HCT116 (cell line): ENCODE data around the gene CAPZA3. TPM values are rescaled to one million over a fixed set of nuclear protein-coding genes. Genes with fewer than 3 reads are reported as not detected.

Source experiments
- ATAC-seq: fragments of 200-7000 bp; cut with Tn5 transposase; 2 replicates; pipeline ENCODE4 v1.9.1; 2020; ENCODE audit warnings: mild to moderate bottlenecking, moderate library complexity
- BruUV-seq: library from RNA; stranded (reverse); fragments of 400-500 nt; replicated peaks from 2 replicates; lab custom pipeline; 2021; lab: Mats Ljungman, UMichigan
- CTCF ChIA-PET: fragments of 300-600 bp; sonication (Branson Sonifier 250); formaldehyde crosslinking; loops from one replicate; lab custom pipeline; 2021; ENCODE audit warnings: antibody characterized with exemption; lab: Charles Lee
- POLR2A ChIA-PET: fragments of 300-600, 350-600 bp; sonication (Branson Sonifier 250); formaldehyde crosslinking; loops from one replicate; lab custom pipeline; 2021; ENCODE audit warnings: antibody characterized with exemption; lab: Charles Lee
- RAD21 ChIA-PET, 2 experiments: fragments of 300-600 bp; sonication (Branson Sonifier 250); formaldehyde crosslinking; loops; one replicate each; lab custom pipeline; 2023; ENCODE audit warnings: low total read pairs in 2 of 2; ENCODE audit not compliant: uncharacterized antibody in 2 of 2, unreplicated experiment in 2 of 2, low non-redundant PET in 1 of 2; lab: Charles Lee
- DNase-seq: peaks from one replicate; pipeline ENCODE4 v3.0.0-alpha.2; 2010; ENCODE audit warnings: low read depth, low spot score
- H2AFZ ChIP-seq: fragments of 200-600 bp; shearing (Covaris generic), sonication (generic); 2 replicates; pipeline ENCODE4 v1.6.1; 2017; ENCODE audit warnings: low read depth, mixed run types, mixed read lengths, antibody characterized with exemption, low read length; ENCODE audit not compliant: poor library complexity, severe bottlenecking
- H3K27ac ChIP-seq: 2 replicates; pipeline ENCODE4 v1.5.1; 2012; ENCODE audit warnings: low read depth, low read length
- H3K27me3 ChIP-seq: fragments of 200-600 bp; sonication (generic); 2 replicates; pipeline ENCODE4 v1.6.1; 2016; ENCODE audit warnings: mixed run types, low read length, mixed read lengths; ENCODE audit not compliant: insufficient read depth
- H3K36me3 ChIP-seq, 2 experiments: fragments of 200-500 bp in 1 of 2; fragments of 200-600 bp in 1 of 2; sonication (Bioruptor generic) in 1 of 2; sonication (generic) in 1 of 2; 2 replicates each; pipeline versions ENCODE4 v1.5.1 to v1.6.1; 2014 to 2016; ENCODE audit warnings: low read length in 2 of 2, inconsistent platforms in 1 of 2, mixed read lengths in 1 of 2, mixed run types in 1 of 2; ENCODE audit not compliant: insufficient read depth in 2 of 2, control insufficient read depth in 1 of 2
- H3K4me1 ChIP-seq, 2 experiments: fragments of 200-600 bp in 1 of 2; sonication (generic) in 1 of 2; 2 replicates each; pipeline versions ENCODE4 v1.5.1 to v1.6.1; 2012 to 2017; ENCODE audit warnings: low read length in 2 of 2, inconsistent platforms in 1 of 2, mild to moderate bottlenecking in 1 of 2, mixed read lengths in 1 of 2, mixed run types in 1 of 2, moderate library complexity in 1 of 2; ENCODE audit not compliant: insufficient read depth in 2 of 2, control insufficient read depth in 1 of 2
- H3K4me2 ChIP-seq: fragments of 200-600 bp; sonication (generic); 2 replicates; pipeline ENCODE4 v1.6.1; 2017; ENCODE audit warnings: mixed run types, low read length, mixed read lengths
- H3K4me3 ChIP-seq, 2 experiments: fragments of 200-600 bp in 1 of 2; sonication (generic) in 1 of 2; replicated peaks in 1 of 2; 2 replicates each; pipeline ENCODE4 v1.5.1; 2011 to 2016; ENCODE audit warnings: low read length in 2 of 2, control low read depth in 1 of 2, low read depth in 1 of 2, mild to moderate bottlenecking in 1 of 2, mixed read lengths in 1 of 2, mixed run types in 1 of 2
- H3K79me2 ChIP-seq: fragments of 200-600 bp; sonication (generic); 2 replicates; pipeline ENCODE4 v1.6.1; 2017; ENCODE audit warnings: mild to moderate bottlenecking, mixed run types, low read length, moderate library complexity, mixed read lengths; ENCODE audit not compliant: insufficient read depth
- H3K9ac ChIP-seq: fragments of 200-600 bp; sonication (generic); 2 replicates; pipeline ENCODE4 v1.6.1; 2016; ENCODE audit warnings: low read length, mixed read lengths
- H3K9me2 ChIP-seq: fragments of 200-600 bp; sonication (generic), shearing (Covaris generic); 2 replicates; pipeline ENCODE4 v1.6.1; 2017; ENCODE audit warnings: mixed run types, mild to moderate bottlenecking, moderate library complexity; ENCODE audit not compliant: insufficient read depth
- H3K9me3 ChIP-seq, 2 experiments: fragments of 200-500 bp in 1 of 2; fragments of 200-600 bp in 1 of 2; sonication (Bioruptor generic) in 1 of 2; sonication (generic) in 1 of 2; 2 replicates each; pipeline ENCODE4 v1.6.1; 2014 to 2017; ENCODE audit warnings: low read length in 2 of 2, mixed read lengths in 2 of 2, inconsistent platforms in 1 of 2, low read depth in 1 of 2, mild to moderate bottlenecking in 1 of 2, mixed run types in 1 of 2, moderate library complexity in 1 of 2; ENCODE audit not compliant: control insufficient read depth in 1 of 2, insufficient read depth in 1 of 2
- H4K20me1 ChIP-seq: fragments of 200-600 bp; sonication (generic), shearing (Covaris generic); 2 replicates; pipeline ENCODE4 v1.6.1; 2017; ENCODE audit warnings: mixed run types, mild to moderate bottlenecking, moderate library complexity; ENCODE audit not compliant: insufficient read depth
- CBX3 ChIP-seq: IDR thresholded peaks from 2 replicates; pipeline ENCODE4 v1.6.1; 2012; ENCODE audit warnings: low read depth
- EGR1 ChIP-seq: IDR thresholded peaks from 2 replicates; pipeline ENCODE4 v1.6.1; 2012; ENCODE audit warnings: low read depth
- ELF1 ChIP-seq: IDR thresholded peaks from 2 replicates; pipeline ENCODE4 v1.6.1; 2012; ENCODE audit warnings: low read depth, borderline replicate concordance
- EZH2phosphoT487 ChIP-seq: fragments of 200-600 bp; IDR thresholded peaks from 2 replicates; pipeline ENCODE4 v1.6.1; 2018; ENCODE audit warnings: antibody characterized with exemption, borderline replicate concordance
- FOSL1 ChIP-seq: IDR thresholded peaks from 2 replicates; pipeline ENCODE4 v1.6.1; 2012; ENCODE audit warnings: low read depth
- JUND ChIP-seq: IDR thresholded peaks from 2 replicates; pipeline ENCODE4 v1.6.1; 2012
- POLR2AphosphoS5 ChIP-seq: IDR thresholded peaks from 2 replicates; pipeline ENCODE4 v1.6.1; 2011; ENCODE audit warnings: mild to moderate bottlenecking, low read depth, low read length, moderate library complexity
- RAD21 ChIP-seq: IDR thresholded peaks from 2 replicates; pipeline ENCODE4 v1.6.1; 2012; ENCODE audit warnings: low read depth, mild to moderate bottlenecking
- SIN3A ChIP-seq: IDR thresholded peaks from 2 replicates; pipeline ENCODE4 v1.6.1; 2012; ENCODE audit warnings: low read depth
- YY1 ChIP-seq: IDR thresholded peaks from 2 replicates; pipeline ENCODE4 v1.6.1; 2011; ENCODE audit warnings: low read length, low read depth, moderate library complexity, mild to moderate bottlenecking; ENCODE audit not compliant: insufficient replicate concordance; ENCODE audit errors: extremely low read depth
- intact Hi-C: fragments of 100-400 bp; cut with micrococcal nuclease; formaldehyde crosslinking; loops from 2 replicates; pipeline ENCODE4 v1.10.0; 2022
- total RNA-seq: library from RNA; stranded (reverse); gene quantifications from one replicate; pipeline ENCODE4 v1.2.1, GENCODE V29; 2021; ENCODE audit not compliant: unreplicated experiment
- TF ChIP-seq, protein P1 (sequence below), 3 experiments: fragments of 200-600 bp in 1 of 3; sonication (generic) in 1 of 3; IDR thresholded peaks in 2 of 3; conservative IDR thresholded peaks in 1 of 3; 2 replicates each; pipeline ENCODE4 v1.5.1; 2012 to 2017; ENCODE audit warnings: low read depth in 2 of 3, low read length in 2 of 3, antibody characterized with exemption in 1 of 3, borderline replicate concordance in 1 of 3, control low read depth in 1 of 3, mild to moderate bottlenecking in 1 of 3, mixed read lengths in 1 of 3, mixed run types in 1 of 3, moderate library complexity in 1 of 3; ENCODE audit not compliant: insufficient read depth in 1 of 3
- TF ChIP-seq, protein P2 (sequence below): IDR thresholded peaks from 2 replicates; pipeline ENCODE4 v1.6.1; 2012
- TF ChIP-seq, protein P3 (sequence below): IDR thresholded peaks from 2 replicates; pipeline ENCODE4 v1.6.1; 2011; ENCODE audit warnings: mild to moderate bottlenecking, low read length, moderate library complexity; ENCODE audit not compliant: insufficient replicate concordance; ENCODE audit errors: extremely low read depth
- TF ChIP-seq, protein P4 (sequence below): IDR thresholded peaks from 2 replicates; pipeline ENCODE4 v1.6.1; 2012

Gene CAPZA3
- total RNA-seq, 1 experiment from 2014 or later, result not detected

DNA sequence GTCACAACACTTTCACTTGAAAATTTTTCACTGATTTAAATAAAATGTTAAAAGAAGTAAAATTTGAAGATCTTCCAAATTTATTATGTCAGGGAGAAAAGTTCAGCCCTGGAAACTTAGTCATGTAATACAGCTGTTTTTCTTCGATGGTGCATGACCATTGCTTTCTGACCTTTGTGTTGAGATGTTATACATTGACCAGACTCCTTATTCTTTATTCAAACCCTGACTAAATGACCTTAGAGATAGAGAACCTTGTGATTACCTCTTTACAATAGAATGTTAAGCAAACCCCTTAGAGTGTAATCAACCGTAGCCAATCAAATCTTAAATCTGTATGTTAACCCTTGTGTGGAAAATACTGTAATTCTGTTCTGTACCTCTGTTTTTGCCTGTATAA is 34.6 kb upstream of the CAPZA3 start:
- ATAC-seq, result no peak
- Histone ChIP-seq H3K27ac (no peak overlapping the region), H3K4me1 (peaks cover 0 to 8% of the 10 kb centered on the region in 2 experiments; a peak in 2 of 4 replicates), H3K27me3 (no peaks in the 10 kb centered on the region), H3K4me2 (no peak overlapping the region), H3K79me2 (no peaks in the 10 kb centered on the region), H3K36me3 (no peaks in the 10 kb centered on the region), H3K9ac (no peak overlapping the region), H2AFZ (no peak overlapping the region), H3K9me3 (no peaks in the 10 kb centered on the region), H3K4me3 (no peak overlapping the region), H4K20me1 (no peaks in the 10 kb centered on the region), H3K9me2 (no peaks in the 10 kb centered on the region)
- TF ChIP-seq RAD21, result no peak
- TF ChIP-seq CBX3, result no peak
- TF ChIP-seq, protein P1, sequence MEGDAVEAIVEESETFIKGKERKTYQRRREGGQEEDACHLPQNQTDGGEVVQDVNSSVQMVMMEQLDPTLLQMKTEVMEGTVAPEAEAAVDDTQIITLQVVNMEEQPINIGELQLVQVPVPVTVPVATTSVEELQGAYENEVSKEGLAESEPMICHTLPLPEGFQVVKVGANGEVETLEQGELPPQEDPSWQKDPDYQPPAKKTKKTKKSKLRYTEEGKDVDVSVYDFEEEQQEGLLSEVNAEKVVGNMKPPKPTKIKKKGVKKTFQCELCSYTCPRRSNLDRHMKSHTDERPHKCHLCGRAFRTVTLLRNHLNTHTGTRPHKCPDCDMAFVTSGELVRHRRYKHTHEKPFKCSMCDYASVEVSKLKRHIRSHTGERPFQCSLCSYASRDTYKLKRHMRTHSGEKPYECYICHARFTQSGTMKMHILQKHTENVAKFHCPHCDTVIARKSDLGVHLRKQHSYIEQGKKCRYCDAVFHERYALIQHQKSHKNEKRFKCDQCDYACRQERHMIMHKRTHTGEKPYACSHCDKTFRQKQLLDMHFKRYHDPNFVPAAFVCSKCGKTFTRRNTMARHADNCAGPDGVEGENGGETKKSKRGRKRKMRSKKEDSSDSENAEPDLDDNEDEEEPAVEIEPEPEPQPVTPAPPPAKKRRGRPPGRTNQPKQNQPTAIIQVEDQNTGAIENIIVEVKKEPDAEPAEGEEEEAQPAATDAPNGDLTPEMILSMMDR (IDR thresholded peaks at IDR 0.05 in 2 of 3, conservative IDR thresholded peaks at IDR 0.05 in 1 of 3; ENCODE audit: borderline replicate concordance in 1 of 3, insufficient read depth in 1 of 3, low read depth in 2 of 3, low read length in 2 of 3), result no peak
- TF ChIP-seq EGR1, result no peak
- TF ChIP-seq, protein P2, sequence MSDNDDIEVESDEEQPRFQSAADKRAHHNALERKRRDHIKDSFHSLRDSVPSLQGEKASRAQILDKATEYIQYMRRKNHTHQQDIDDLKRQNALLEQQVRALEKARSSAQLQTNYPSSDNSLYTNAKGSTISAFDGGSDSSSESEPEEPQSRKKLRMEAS, result no peak
- no peak for TF ChIP-seq ELF1
- TF ChIP-seq FOSL1, result no peak
- TF ChIP-seq YY1, result no peak
- TF ChIP-seq SIN3A, result no peak
- no peak for TF ChIP-seq POLR2AphosphoS5
- no peak for TF ChIP-seq JUND
- TF ChIP-seq, protein P3, sequence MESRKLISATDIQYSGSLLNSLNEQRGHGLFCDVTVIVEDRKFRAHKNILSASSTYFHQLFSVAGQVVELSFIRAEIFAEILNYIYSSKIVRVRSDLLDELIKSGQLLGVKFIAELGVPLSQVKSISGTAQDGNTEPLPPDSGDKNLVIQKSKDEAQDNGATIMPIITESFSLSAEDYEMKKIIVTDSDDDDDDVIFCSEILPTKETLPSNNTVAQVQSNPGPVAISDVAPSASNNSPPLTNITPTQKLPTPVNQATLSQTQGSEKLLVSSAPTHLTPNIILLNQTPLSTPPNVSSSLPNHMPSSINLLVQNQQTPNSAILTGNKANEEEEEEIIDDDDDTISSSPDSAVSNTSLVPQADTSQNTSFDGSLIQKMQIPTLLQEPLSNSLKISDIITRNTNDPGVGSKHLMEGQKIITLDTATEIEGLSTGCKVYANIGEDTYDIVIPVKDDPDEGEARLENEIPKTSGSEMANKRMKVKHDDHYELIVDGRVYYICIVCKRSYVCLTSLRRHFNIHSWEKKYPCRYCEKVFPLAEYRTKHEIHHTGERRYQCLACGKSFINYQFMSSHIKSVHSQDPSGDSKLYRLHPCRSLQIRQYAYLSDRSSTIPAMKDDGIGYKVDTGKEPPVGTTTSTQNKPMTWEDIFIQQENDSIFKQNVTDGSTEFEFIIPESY, result no peak
- no peak for TF ChIP-seq EZH2phosphoT487
- TF ChIP-seq, protein P4, sequence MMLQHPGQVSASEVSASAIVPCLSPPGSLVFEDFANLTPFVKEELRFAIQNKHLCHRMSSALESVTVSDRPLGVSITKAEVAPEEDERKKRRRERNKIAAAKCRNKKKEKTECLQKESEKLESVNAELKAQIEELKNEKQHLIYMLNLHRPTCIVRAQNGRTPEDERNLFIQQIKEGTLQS, result no peak
- no TSS peak for BruUV-seq
- intact Hi-C loops, result no loop called here
- ChIA-PET CTCF (no interaction called here), POLR2A (interaction anchor here (0.9 kb wide), 1 partner anchor 13 kb away, joined by 3 read pairs; no protein-coding TSS in a partner anchor), RAD21 (no interaction called here)
- no peak for DNase-seq
